ENCODE measurements around the gene WDR53. TPM values are rescaled to one million over a fixed set of nuclear protein-coding genes. Genes with fewer than 3 reads are reported as not detected.
A peak's percentile ranks its signal among the peaks of the same experiment; 100 is the strongest.

Gene WDR53
- total RNA-seq, 1 donor = 7.1 TPM

DNA sequence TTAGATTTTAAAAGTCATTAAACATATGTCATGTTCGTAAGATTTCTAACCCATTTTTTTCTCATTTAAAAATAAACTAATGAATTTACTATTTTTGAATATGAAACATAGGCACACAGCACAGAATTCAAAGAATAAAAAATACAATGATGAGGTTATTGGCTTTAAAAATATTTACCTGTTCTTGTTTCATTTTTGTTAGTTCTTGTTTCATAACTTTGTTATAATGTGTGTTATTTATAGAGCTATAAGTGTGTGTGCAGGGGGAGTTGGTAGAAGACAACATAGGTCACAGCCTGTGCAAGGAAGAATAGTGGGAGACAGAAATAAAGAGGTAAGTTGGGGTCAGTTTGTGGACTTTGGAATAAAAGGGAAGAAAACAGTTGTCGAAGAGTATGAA is 40.3 kb upstream of the WDR53 start:
- no peak overlapping the region for H3K4me3 ChIP-seq (ENCODE audit: low read depth, low read length)
- TF ChIP-seq, protein P1, sequence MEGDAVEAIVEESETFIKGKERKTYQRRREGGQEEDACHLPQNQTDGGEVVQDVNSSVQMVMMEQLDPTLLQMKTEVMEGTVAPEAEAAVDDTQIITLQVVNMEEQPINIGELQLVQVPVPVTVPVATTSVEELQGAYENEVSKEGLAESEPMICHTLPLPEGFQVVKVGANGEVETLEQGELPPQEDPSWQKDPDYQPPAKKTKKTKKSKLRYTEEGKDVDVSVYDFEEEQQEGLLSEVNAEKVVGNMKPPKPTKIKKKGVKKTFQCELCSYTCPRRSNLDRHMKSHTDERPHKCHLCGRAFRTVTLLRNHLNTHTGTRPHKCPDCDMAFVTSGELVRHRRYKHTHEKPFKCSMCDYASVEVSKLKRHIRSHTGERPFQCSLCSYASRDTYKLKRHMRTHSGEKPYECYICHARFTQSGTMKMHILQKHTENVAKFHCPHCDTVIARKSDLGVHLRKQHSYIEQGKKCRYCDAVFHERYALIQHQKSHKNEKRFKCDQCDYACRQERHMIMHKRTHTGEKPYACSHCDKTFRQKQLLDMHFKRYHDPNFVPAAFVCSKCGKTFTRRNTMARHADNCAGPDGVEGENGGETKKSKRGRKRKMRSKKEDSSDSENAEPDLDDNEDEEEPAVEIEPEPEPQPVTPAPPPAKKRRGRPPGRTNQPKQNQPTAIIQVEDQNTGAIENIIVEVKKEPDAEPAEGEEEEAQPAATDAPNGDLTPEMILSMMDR (IDR thresholded peaks at IDR 0.05; ENCODE audit: insufficient read depth, low read length) = no peak
- DNase-seq (ENCODE audit: low read depth) = no peak

DNA sequence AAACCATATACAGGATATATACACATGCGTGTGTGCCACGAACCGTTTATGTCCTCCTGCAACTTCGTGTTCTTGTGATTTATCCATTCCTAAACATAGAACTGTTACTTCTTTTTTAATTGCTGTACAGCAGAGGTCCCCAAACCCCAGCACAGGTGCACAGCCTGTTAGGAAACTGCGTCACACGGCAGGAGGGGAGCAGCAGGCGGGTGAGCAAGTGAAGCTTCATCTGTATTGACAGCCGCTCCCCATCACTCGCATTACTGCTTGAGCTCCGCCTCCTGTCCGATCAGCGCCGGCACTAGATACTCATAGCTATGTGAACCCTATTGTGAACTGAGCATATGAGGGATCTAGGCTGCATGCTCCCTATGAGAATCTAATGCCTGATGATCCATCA is 36.2 kb upstream of the WDR53 start:
- no peak for DNase-seq (ENCODE audit: low read depth)
- no peak overlapping the region for H3K4me3 ChIP-seq (ENCODE audit: low read depth, low read length)
- TF ChIP-seq, protein P1 (IDR thresholded peaks at IDR 0.05; ENCODE audit: insufficient read depth, low read length) = no peak

DNA sequence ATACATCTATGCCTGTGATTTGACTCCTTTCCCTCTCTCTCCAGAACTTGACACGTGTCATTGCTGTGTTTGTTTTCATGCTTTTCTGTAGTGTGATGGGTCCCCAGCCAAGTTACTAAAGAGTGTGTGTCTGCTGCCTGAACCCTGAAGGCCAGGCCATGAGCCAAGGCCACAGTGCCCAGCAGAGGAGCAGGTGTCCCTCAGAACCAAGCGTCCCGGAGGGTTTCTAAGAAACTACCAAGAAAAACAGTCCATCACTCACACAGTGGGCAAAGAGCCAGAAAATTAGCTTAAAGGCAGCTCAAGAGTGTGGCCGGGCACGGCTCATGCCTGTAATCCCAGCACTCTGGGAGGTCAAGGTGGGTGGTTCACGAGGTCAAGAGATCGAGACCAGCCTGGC is 35.3 kb upstream of the WDR53 start:
- H3K4me3 ChIP-seq (ENCODE audit: low read depth, low read length) = no peak overlapping the region
- TF ChIP-seq, protein P1 (IDR thresholded peaks at IDR 0.05; ENCODE audit: insufficient read depth, low read length) = no peak
- no peak for DNase-seq (ENCODE audit: low read depth)

DNA sequence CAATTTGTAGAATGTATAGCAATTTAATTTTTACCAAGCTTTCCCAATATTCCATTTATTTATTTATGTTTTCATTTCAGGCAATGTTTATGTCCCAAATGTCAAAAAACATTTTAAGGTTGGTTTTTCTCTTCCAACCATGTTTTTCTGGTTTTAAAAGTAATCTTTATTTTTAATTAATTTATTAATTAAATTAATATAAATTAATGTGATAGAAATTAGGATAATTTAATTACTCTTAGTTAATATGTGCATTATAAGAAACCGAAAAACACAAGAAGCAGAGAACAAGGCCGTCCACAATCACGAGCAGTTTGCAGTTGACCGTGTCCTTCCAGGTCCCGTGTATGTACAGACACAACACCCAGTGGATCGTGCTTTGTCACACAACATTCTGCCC is 34.3 kb upstream of the WDR53 start:
- DNase-seq (ENCODE audit: low read depth) = no peak
- TF ChIP-seq, protein P1 (IDR thresholded peaks at IDR 0.05; ENCODE audit: insufficient read depth, low read length) = no peak
- no peak overlapping the region for H3K4me3 ChIP-seq (ENCODE audit: low read depth, low read length)

DNA sequence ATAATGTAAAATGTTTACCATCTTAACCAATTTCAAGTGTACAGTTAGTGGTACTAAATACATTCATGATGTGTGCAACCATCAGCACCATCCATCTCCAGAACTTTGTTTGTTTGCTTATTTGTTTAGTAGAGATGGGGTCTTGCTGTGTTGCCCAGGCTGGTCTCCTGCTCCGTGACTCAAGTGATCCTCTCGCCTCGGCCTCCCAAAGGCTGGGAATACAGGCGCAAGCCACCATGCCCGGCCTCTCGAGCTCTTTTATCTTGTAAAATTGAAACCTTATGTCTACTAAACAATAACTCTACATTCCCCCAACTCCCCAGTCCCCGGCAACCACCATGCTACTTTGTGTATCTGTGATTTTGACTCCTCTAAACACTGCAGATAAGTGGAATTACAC is 32.0 kb upstream of the WDR53 start:
- TF ChIP-seq, protein P1 (IDR thresholded peaks at IDR 0.05; ENCODE audit: insufficient read depth, low read length) = no peak
- H3K4me3 ChIP-seq (ENCODE audit: low read depth, low read length) = no peak overlapping the region
- no peak for DNase-seq (ENCODE audit: low read depth)

DNA sequence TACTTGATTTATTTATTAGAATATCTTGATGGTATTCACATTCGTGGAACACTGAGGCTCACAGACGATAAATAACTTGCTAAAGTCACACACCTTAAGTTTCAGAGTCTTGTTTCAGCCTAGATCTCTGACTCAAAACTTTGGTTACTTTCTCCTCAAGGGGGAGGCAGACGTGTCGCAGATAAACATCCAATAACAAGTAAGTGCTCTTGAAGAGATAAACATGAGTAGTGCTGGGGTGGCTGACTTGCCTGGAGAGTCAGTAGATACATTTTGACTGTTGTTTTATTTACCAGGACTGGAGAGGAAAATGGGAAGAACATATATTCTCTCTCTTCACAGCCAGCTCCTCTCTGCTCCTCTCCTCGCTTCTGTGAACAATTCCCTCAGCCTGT is 31.4 kb upstream of the WDR53 start:
- TF ChIP-seq, protein P1 (IDR thresholded peaks at IDR 0.05; ENCODE audit: insufficient read depth, low read length) = no peak
- H3K4me3 ChIP-seq (ENCODE audit: low read depth, low read length) = no peak overlapping the region
- DNase-seq (ENCODE audit: low read depth) = no peak

DNA sequence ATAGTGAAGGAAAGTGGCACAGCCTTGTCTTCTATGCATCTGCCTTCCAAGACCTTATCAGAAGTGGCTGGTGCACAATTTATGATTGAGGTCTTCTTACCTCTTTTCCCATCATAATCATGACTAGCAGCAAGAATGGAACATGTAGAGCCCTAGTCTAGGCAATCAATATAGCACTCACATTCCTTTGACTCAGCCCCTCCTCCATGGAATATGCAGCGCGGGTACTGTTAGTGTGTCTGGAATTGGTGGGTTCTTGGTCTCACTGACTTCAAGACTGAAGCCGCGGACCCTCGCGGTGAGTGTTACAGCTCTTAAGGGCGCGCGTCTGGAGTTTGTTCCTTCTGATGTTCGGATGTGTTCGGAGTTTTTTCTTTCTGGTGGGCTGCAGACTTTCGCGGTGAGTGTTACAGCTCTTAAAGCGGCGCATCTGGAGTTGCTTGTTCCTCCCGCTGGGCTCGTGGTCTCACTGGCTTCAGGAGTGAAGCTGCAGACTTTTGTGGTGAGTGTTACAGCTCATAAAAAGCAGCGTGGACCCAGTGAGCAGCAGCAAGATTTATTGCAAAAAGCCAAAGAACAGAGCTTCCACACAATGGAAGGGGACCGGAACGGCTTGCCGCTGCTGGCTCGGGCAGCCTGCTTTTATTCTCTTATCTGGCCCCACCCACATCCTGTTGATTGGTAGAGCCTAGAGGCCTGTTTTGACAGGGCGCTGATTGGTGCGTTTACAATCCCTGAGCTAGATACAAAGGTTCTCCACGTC is 29.8 kb upstream of the WDR53 start:
- peak overlapping the region; percentile 44 for H3K4me3 ChIP-seq (ENCODE audit: low read depth, low read length)
- DNase-seq (ENCODE audit: low read depth) = peak; percentile 23

Measured in fibroblast of the aortic adventitia (primary cell).